Measurements from ENCODE around the gene CCDC57.

Gene CCDC57

GRCh38 chr17:82121246-82121645 lies 91.4 kb downstream of the CCDC57 start:
- TF ChIP-seq FOXP2 (optimal IDR thresholded peaks at IDR 0.05; ENCODE audit: borderline replicate concordance, extremely low read depth, extremely low read length, insufficient read depth) (no peak), SIN3A (IDR thresholded peaks at IDR 0.05; ENCODE audit: borderline replicate concordance, insufficient read depth, low read length) (no peak), REST (IDR thresholded peaks at IDR 0.05; ENCODE audit: insufficient read depth in 1 of 2, low read depth in 2 of 2, low read length in 2 of 2) (no peak), POLR2AphosphoS5 (IDR thresholded peaks at IDR 0.05; ENCODE audit: low read depth, low read length) (no peak), TAF1 (IDR thresholded peaks at IDR 0.05; ENCODE audit: borderline replicate concordance, insufficient read depth, low read length) (no peak)

GRCh38 chr17:82120148-82120547 lies 92.5 kb downstream of the CCDC57 start:
- no peak for TF ChIP-seq REST (IDR thresholded peaks at IDR 0.05; ENCODE audit: insufficient read depth in 1 of 2, low read depth in 2 of 2, low read length in 2 of 2)
- no peak for TF ChIP-seq SIN3A (IDR thresholded peaks at IDR 0.05; ENCODE audit: borderline replicate concordance, insufficient read depth, low read length)
- no peak for TF ChIP-seq POLR2AphosphoS5 (IDR thresholded peaks at IDR 0.05; ENCODE audit: low read depth, low read length)
- TF ChIP-seq TAF1 (IDR thresholded peaks at IDR 0.05; ENCODE audit: borderline replicate concordance, insufficient read depth, low read length): no peak
- TF ChIP-seq FOXP2 (optimal IDR thresholded peaks at IDR 0.05; ENCODE audit: borderline replicate concordance, extremely low read depth, extremely low read length, insufficient read depth): no peak

GRCh38 chr17:82118815-82119380 lies 93.7 kb downstream of the CCDC57 start:
- no peak for TF ChIP-seq TAF1 (IDR thresholded peaks at IDR 0.05; ENCODE audit: borderline replicate concordance, insufficient read depth, low read length)
- no peak for TF ChIP-seq POLR2AphosphoS5 (IDR thresholded peaks at IDR 0.05; ENCODE audit: low read depth, low read length)
- no peak for TF ChIP-seq REST (IDR thresholded peaks at IDR 0.05; ENCODE audit: insufficient read depth in 1 of 2, low read depth in 2 of 2, low read length in 2 of 2)
- no peak for TF ChIP-seq FOXP2 (optimal IDR thresholded peaks at IDR 0.05; ENCODE audit: borderline replicate concordance, extremely low read depth, extremely low read length, insufficient read depth)
- TF ChIP-seq SIN3A (IDR thresholded peaks at IDR 0.05; ENCODE audit: borderline replicate concordance, insufficient read depth, low read length): no peak

- TF ChIP-seq REST (IDR thresholded peaks at IDR 0.05; ENCODE audit: insufficient read depth in 1 of 2, low read depth in 2 of 2, low read length in 2 of 2) (no peak), FOXP2 (optimal IDR thresholded peaks at IDR 0.05; ENCODE audit: borderline replicate concordance, extremely low read depth, extremely low read length, insufficient read depth) (peak; percentile 22)
Observed at GRCh38 chr17:82118168-82118814, 94.4 kb downstream of the CCDC57 start.

All from PFSK-1 (cell line).